ENCODE measurements around the gene CTNNBL1. TPM values are rescaled to one million over a fixed set of nuclear protein-coding genes. Genes with fewer than 3 reads are reported as not detected.

CTNNBL1 gene
- total RNA-seq, 2 donors from 2014 or later = 29.9 to 39.9 TPM

- Histone ChIP-seq H3K9me3 (no peaks in the 10 kb centered on the region), H3K36me3 (peaks cover 19% of the 10 kb centered on the region), H3K4me3 (no peak overlapping the region), H3K27me3 (no peaks in the 10 kb centered on the region), H3K4me1 (peaks cover 0 to 16% of the 10 kb centered on the region in 2 donors), H3K27ac (peak overlapping the region in 1 of 2 donors; percentile 35)
- TF ChIP-seq CTCF (IDR thresholded peaks at IDR 0.05) = no peak
- no peak for DNase-seq (ENCODE audit: low spot score)
Measured at GRCh38 chr20:37749620-37750403, 56.0 kb downstream of the CTNNBL1 start.

- H3K9me3 ChIP-seq = no peaks in the 10 kb centered on the region
- no peak overlapping the region for H3K4me3 ChIP-seq
- peak in 1 of 2 donors; percentile 45 for TF ChIP-seq CTCF (IDR thresholded peaks at IDR 0.05)
- no peak for DNase-seq (ENCODE audit: low spot score)
- H3K36me3 ChIP-seq = no peaks in the 10 kb centered on the region
- H3K4me1 ChIP-seq = peaks cover 0 to 28% of the 10 kb centered on the region in 2 donors
- H3K27ac ChIP-seq = no peak overlapping the region
- H3K27me3 ChIP-seq = no peaks in the 10 kb centered on the region
Measured at GRCh38 chr20:37755665-37756064, 61.8 kb downstream of the CTNNBL1 start.

GRCh38 chr20:37756234-37756633 is 62.4 kb downstream of the CTNNBL1 start:
- H3K27me3 ChIP-seq = no peaks in the 10 kb centered on the region
- no peak overlapping the region for H3K27ac ChIP-seq
- DNase-seq (ENCODE audit: low spot score) = no peak
- H3K36me3 ChIP-seq = no peaks in the 10 kb centered on the region
- peaks cover 0 to 22% of the 10 kb centered on the region in 2 donors for H3K4me1 ChIP-seq
- no peak overlapping the region for H3K4me3 ChIP-seq
- no peak for TF ChIP-seq CTCF (IDR thresholded peaks at IDR 0.05)
- H3K9me3 ChIP-seq = no peaks in the 10 kb centered on the region

- no peak for DNase-seq (ENCODE audit: low spot score)
Measured at GRCh38 chr20:37757550-37757949, 63.7 kb downstream of the CTNNBL1 start.

GRCh38 chr20:37758332-37758731 is 64.5 kb downstream of the CTNNBL1 start:
- no peak for DNase-seq (ENCODE audit: low spot score)
- Histone ChIP-seq H3K9me3 (no peaks in the 10 kb centered on the region), H3K4me3 (no peak overlapping the region), H3K27me3 (no peaks in the 10 kb centered on the region), H3K36me3 (no peaks in the 10 kb centered on the region), H3K4me1 (peaks cover 0 to 20% of the 10 kb centered on the region in 2 donors), H3K27ac (peak overlapping the region; percentile 34 to 64)
- TF ChIP-seq CTCF (IDR thresholded peaks at IDR 0.05) = no peak

More at GRCh38 chr20:37757550-37757949, 63.7 kb downstream of the CTNNBL1 start:
- Histone ChIP-seq H3K27me3 (no peaks in the 10 kb centered on the region), H3K9me3 (no peaks in the 10 kb centered on the region), H3K4me1 (peaks cover 0 to 20% of the 10 kb centered on the region in 2 donors), H3K27ac (peak overlapping the region in 1 of 2 donors; percentile 34), H3K4me3 (no peak overlapping the region), H3K36me3 (no peaks in the 10 kb centered on the region)
- TF ChIP-seq CTCF (IDR thresholded peaks at IDR 0.05) = peak in 1 of 2 donors; percentile 54

Data from right atrium auricular region (tissue), 2 donors.